ENCODE measurements around the gene PNMT. TPM values are rescaled to one million over a fixed set of nuclear protein-coding genes. Genes with fewer than 3 reads are reported as not detected.

Gene PNMT
- polyA plus RNA-seq, 1 of the 3 experiments (the other 2 are of a cell fraction) = 0.07 TPM

DNA sequence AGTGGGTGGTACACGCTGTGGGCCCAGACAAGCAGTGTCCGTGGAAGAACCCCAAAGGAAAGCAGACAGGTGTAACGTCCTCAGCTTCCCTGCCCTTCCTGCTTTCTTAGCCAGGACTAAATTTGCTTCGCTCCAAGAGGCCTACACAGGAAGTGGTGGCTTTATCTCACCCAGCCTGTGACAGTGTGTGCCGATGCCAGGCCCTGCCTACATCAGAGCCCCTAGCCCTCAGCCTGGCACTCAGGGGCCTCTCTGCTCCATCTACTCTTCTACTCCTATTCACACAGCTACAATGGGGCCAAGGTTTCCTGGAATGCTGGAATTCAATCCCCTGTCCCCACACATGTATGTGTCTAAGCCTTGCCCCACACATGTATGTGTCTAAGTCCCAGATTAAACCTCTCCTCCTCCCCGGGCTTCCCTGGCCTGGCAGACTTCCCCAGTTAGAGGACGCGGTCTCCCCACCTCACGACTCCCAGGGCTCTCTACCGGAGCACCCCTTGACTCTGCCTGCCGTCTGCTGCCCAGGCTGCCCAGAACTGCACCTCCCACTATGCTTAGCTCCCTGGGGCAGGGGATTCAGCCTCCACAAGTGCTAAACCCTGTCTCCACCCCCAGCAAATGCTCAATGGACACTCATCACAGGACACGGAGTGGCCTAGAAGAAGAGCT is 11.4 kb downstream of the PNMT start (continued):
- TF ChIP-seq GATA2 (CRISPR knock-in tag; IDR thresholded peaks at IDR 0.05) = no peak
- no peak for TF ChIP-seq RFX5 (IDR thresholded peaks at IDR 0.05; ENCODE audit: low read length)
- no peak for TF ChIP-seq POLR2AphosphoS5 (IDR thresholded peaks at IDR 0.05; ENCODE audit: low read depth, low read length)

DNA sequence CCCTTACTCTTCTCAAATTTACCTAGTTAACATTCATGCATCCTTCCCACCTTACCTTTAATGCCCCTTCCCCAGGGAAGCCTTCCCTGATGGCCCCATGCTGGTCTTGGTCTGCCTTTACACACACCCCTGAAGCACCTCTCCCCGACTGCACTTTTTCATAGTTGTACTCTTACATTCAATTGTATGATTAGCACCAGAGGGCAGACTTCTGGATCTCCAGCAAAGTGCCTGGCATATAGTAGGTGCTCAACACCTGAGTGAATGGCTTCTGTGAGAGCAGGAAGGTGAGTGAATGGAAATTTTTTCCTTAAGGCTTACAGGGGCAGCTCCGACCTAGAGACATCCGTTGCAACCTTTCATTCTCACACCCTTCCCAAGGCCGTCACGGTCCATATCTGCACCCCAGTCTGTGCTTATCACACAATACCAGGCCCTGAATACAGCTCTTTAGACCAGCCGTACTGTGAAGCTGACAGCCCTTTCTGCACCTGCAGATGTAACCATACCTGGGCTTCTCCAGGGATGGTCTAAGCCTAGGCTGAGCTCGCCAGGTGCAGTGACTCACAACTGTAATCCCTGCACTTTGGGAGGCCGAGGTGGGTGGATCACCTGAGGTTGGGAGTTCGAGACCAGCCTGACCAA is 15.2 kb downstream of the PNMT start:
- Histone ChIP-seq H3K9ac (no peak overlapping the region), H3K36me3 (replicated peaks in 1 of 2; ENCODE audit: control insufficient read depth in 1 of 2, insufficient read depth in 2 of 2, low read length in 1 of 2) (no peaks in the 10 kb centered on the region), H3K27me3 (ENCODE audit: insufficient read depth) (no peaks in the 10 kb centered on the region), H3K4me2 (no peak overlapping the region), H3K4me1 (ENCODE audit: control insufficient read depth in 1 of 2, insufficient read depth in 2 of 2, low read depth in 1 of 2, low read length in 1 of 2) (peaks cover 0 to 7% of the 10 kb centered on the region in 2 experiments; a peak in 2 of 4 replicates), H4K20me1 (ENCODE audit: insufficient read depth) (no peaks in the 10 kb centered on the region), H3K79me2 (ENCODE audit: insufficient read depth) (no peaks in the 10 kb centered on the region), H3K27ac (ENCODE audit: low read depth in 2 of 2, low read length in 1 of 2) (no peak overlapping the region), H3K9me2 (no peaks in the 10 kb centered on the region), H3K9me3 (no peaks in the 10 kb centered on the region), H2AFZ (ENCODE audit: low read depth) (no peak overlapping the region), H3F3A (replicated peaks; ENCODE audit: insufficient read depth) (peaks cover 10% of the 10 kb centered on the region), H3K4me3 (ENCODE audit: low read depth in 2 of 2, low read length in 1 of 2) (no peak overlapping the region)
- CTCF ChIA-PET = interaction anchor here (0.8 to 5.7 kb wide), 5 partner anchors 13 to 136 kb away, joined by 3 to 39 read pairs (median 5); partner anchors contain the start of gene PNMT
- POLR2A ChIA-PET = no interaction called here
- no peak for TF ChIP-seq NRF1 (IDR thresholded peaks at IDR 0.05; ENCODE audit: low read depth, low read length)
- TF ChIP-seq TCF12 (IDR thresholded peaks at IDR 0.05) = no peak
- TF ChIP-seq EZH2phosphoT487 (IDR thresholded peaks at IDR 0.05; ENCODE audit: borderline replicate concordance, low read depth) = no peak
- TF ChIP-seq, protein P1, sequence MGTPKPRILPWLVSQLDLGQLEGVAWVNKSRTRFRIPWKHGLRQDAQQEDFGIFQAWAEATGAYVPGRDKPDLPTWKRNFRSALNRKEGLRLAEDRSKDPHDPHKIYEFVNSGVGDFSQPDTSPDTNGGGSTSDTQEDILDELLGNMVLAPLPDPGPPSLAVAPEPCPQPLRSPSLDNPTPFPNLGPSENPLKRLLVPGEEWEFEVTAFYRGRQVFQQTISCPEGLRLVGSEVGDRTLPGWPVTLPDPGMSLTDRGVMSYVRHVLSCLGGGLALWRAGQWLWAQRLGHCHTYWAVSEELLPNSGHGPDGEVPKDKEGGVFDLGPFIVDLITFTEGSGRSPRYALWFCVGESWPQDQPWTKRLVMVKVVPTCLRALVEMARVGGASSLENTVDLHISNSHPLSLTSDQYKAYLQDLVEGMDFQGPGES (IDR thresholded peaks at IDR 0.05; ENCODE audit: low read depth, low read length) = no peak
- TF ChIP-seq CHD2 (IDR thresholded peaks at IDR 0.05; ENCODE audit: low read length, partially characterized antibody) = no peak
- TF ChIP-seq NFIC (IDR thresholded peaks at IDR 0.05; ENCODE audit: borderline replicate concordance) = no peak
- no peak for TF ChIP-seq RFX5 (IDR thresholded peaks at IDR 0.05; ENCODE audit: low read length)
- TF ChIP-seq SMC3 (IDR thresholded peaks at IDR 0.05; ENCODE audit: low read depth, low read length) = no peak
- no peak for TF ChIP-seq JUND (IDR thresholded peaks at IDR 0.05)
- TF ChIP-seq RAD21 (IDR thresholded peaks at IDR 0.05; ENCODE audit: low read length) = no peak
- TF ChIP-seq RXRA (IDR thresholded peaks at IDR 0.05; ENCODE audit: borderline replicate concordance, low read depth) = no peak
- TF ChIP-seq YY1 (IDR thresholded peaks at IDR 0.05; ENCODE audit: low read depth) = no peak
- no peak for TF ChIP-seq POLR2AphosphoS5 (IDR thresholded peaks at IDR 0.05; ENCODE audit: low read depth, low read length)
- no peak for TF ChIP-seq FOXM1 (IDR thresholded peaks at IDR 0.05; ENCODE audit: low read depth)
- TF ChIP-seq USF2 (IDR thresholded peaks at IDR 0.05; ENCODE audit: borderline replicate concordance, low read depth, low read length) = no peak
- no peak for TF ChIP-seq ELF1 (IDR thresholded peaks at IDR 0.05)
- no peak for TF ChIP-seq SIN3A (IDR thresholded peaks at IDR 0.05; ENCODE audit: borderline replicate concordance, low read depth, low read length)
- no peak for TF ChIP-seq TEAD4 (IDR thresholded peaks at IDR 0.05; ENCODE audit: borderline replicate concordance, insufficient read depth)
- no peak for TF ChIP-seq PBX3 (IDR thresholded peaks at IDR 0.05)
- no peak for TF ChIP-seq FOSL2 (IDR thresholded peaks at IDR 0.05; ENCODE audit: borderline replicate concordance, low read depth)
- 89% methylated on average over 7 of the region's 9 CpGs for WGBS (ENCODE audit: low lambda C conversion rate)
- DNase-seq = no peak
